HFFc6 (cell line): ENCODE measurements around the gene SPG7. TPM values are rescaled to one million over a fixed set of nuclear protein-coding genes. Genes with fewer than 3 reads are reported as not detected.

Source experiments
- DNase-seq: peaks from one replicate; pipeline ENCODE4 v3.0.0-alpha.2; 2018
- H3K27ac Mint-ChIP-seq: 2 replicates; pipeline ENCODE4 v1.8.0; 2020; ENCODE audit warnings: mild to moderate bottlenecking, mixed read lengths
- H3K27me3 Mint-ChIP-seq: 2 replicates; pipeline ENCODE4 v1.8.0; 2021; ENCODE audit warnings: mild to moderate bottlenecking, moderate library complexity, mixed read lengths; ENCODE audit not compliant: insufficient read depth
- H3K36me3 Mint-ChIP-seq: 2 replicates; pipeline ENCODE4 v1.8.0; 2021; ENCODE audit warnings: low read depth, mixed read lengths
- H3K4me1 Mint-ChIP-seq: 2 replicates; pipeline ENCODE4 v1.8.0; 2020; ENCODE audit warnings: low read depth, mixed read lengths
- H3K4me3 Mint-ChIP-seq: 2 replicates; pipeline ENCODE4 v1.8.0; 2020; ENCODE audit warnings: mild to moderate bottlenecking, moderate library complexity, mixed read lengths
- H3K9me3 Mint-ChIP-seq: 2 replicates; pipeline ENCODE4 v1.8.0; 2020; ENCODE audit warnings: mild to moderate bottlenecking, mixed read lengths
- total RNA-seq, 6 experiments: library from RNA; stranded (reverse); fragmentation: NEBNext Ultra II Directional; extraction: Animal tissue kit (Norgen Biotek cat#: 25700); gene quantifications; 2 replicates in 1 of 6; 3 replicates in 5 of 6; pipeline ENCODE4 v1.2.3, GENCODE V29; 2021
- TF ChIP-seq, protein P1 (sequence below): fragments of 200-600 bp; sonication (generic); IDR thresholded peaks from 2 replicates; pipeline ENCODE4 v1.5.0; 2021; ENCODE audit warnings: antibody characterized with exemption, mild to moderate bottlenecking

Gene SPG7
- total RNA-seq, 6 experiments from 2014 or later, result 81.5 to 97.0 (median 89.6) TPM

GRCh38 chr16:89489040-89489897 lies 18.9 kb upstream of the SPG7 start:
- Mint-ChIP-seq H3K27ac (peak overlapping the region; percentile 87), H3K36me3 (peaks cover 16% of the 10 kb centered on the region), H3K27me3 (peaks cover 8% of the 10 kb centered on the region), H3K9me3 (no peaks in the 10 kb centered on the region), H3K4me3 (peak overlapping the region; percentile 93), H3K4me1 (peaks cover 63% of the 10 kb centered on the region)
- peak; percentile 93 for DNase-seq
- TF ChIP-seq, protein P1, sequence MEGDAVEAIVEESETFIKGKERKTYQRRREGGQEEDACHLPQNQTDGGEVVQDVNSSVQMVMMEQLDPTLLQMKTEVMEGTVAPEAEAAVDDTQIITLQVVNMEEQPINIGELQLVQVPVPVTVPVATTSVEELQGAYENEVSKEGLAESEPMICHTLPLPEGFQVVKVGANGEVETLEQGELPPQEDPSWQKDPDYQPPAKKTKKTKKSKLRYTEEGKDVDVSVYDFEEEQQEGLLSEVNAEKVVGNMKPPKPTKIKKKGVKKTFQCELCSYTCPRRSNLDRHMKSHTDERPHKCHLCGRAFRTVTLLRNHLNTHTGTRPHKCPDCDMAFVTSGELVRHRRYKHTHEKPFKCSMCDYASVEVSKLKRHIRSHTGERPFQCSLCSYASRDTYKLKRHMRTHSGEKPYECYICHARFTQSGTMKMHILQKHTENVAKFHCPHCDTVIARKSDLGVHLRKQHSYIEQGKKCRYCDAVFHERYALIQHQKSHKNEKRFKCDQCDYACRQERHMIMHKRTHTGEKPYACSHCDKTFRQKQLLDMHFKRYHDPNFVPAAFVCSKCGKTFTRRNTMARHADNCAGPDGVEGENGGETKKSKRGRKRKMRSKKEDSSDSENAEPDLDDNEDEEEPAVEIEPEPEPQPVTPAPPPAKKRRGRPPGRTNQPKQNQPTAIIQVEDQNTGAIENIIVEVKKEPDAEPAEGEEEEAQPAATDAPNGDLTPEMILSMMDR, result peak; percentile 56

GRCh38 chr16:89489898-89490438 lies 18.2 kb upstream of the SPG7 start:
- Mint-ChIP-seq H3K27ac (no peak overlapping the region), H3K4me3 (no peak overlapping the region), H3K9me3 (no peaks in the 10 kb centered on the region), H3K27me3 (peaks cover 8% of the 10 kb centered on the region), H3K4me1 (peaks cover 62% of the 10 kb centered on the region), H3K36me3 (peaks cover 16% of the 10 kb centered on the region)
- TF ChIP-seq, protein P1, result no peak
- no peak for DNase-seq

- TF ChIP-seq, protein P1, result no peak
- DNase-seq, result peak; percentile 100
- H3K9me3 Mint-ChIP-seq, result no peaks in the 10 kb centered on the region
- H3K4me1 Mint-ChIP-seq, result peaks cover 62% of the 10 kb centered on the region
- H3K36me3 Mint-ChIP-seq, result peaks cover 16% of the 10 kb centered on the region
- peak within 1 kb of the TSS; percentile 92 for H3K27ac Mint-ChIP-seq
- peak within 1 kb of the TSS; percentile 94 for H3K4me3 Mint-ChIP-seq
- H3K27me3 Mint-ChIP-seq, result peaks cover 7% of the 10 kb centered on the region
Measured at GRCh38 chr16:89490439-89491237, 17.6 kb upstream of the SPG7 start, which contains the start of gene ANKRD11. Gene ANKRD11, minus strand, starts transcription at chr16:89490561. Its CDS starts 173,542 bp downstream, at chr16:89317019.

GRCh38 chr16:89491238-89491869 lies 16.8 kb upstream of the SPG7 start:
- Mint-ChIP-seq H3K4me3 (peak overlapping the region; percentile 94), H3K36me3 (peaks cover 13% of the 10 kb centered on the region), H3K9me3 (no peaks in the 10 kb centered on the region), H3K27me3 (peaks cover 3% of the 10 kb centered on the region; the same call in 1 of the 2 replicates), H3K4me1 (peaks cover 55% of the 10 kb centered on the region), H3K27ac (peak overlapping the region; percentile 92)
- TF ChIP-seq, protein P1, result peak; percentile 67
- DNase-seq, result no peak
